Glutamatergic neuron (in vitro differentiated cells): ENCODE measurements around the gene ADAM33. TPM values are rescaled to one million over a fixed set of nuclear protein-coding genes. Genes with fewer than 3 reads are reported as not detected.

ENCODE experiments used
- DNase-seq: peaks from one replicate; pipeline ENCODE4 v3.0.0; 2022
- H3K27ac Mint-ChIP-seq: one replicate; pipeline ENCODE4 v1.8.0; 2020; ENCODE audit warnings: mild to moderate bottlenecking, mixed read lengths, inconsistent platforms; ENCODE audit not compliant: unreplicated experiment
- H3K27me3 Mint-ChIP-seq: one replicate; pipeline ENCODE4 v1.8.0; 2020; ENCODE audit warnings: mild to moderate bottlenecking, moderate library complexity, mixed read lengths, inconsistent platforms; ENCODE audit not compliant: unreplicated experiment
- H3K36me3 Mint-ChIP-seq: one replicate; pipeline ENCODE4 v1.8.0; 2020; ENCODE audit warnings: mild to moderate bottlenecking, mixed read lengths, inconsistent platforms; ENCODE audit not compliant: unreplicated experiment
- H3K4me1 Mint-ChIP-seq: one replicate; pipeline ENCODE4 v1.8.0; 2020; ENCODE audit warnings: mild to moderate bottlenecking, low read depth, mixed read lengths, inconsistent platforms; ENCODE audit not compliant: unreplicated experiment
- H3K4me3 Mint-ChIP-seq: one replicate; pipeline ENCODE4 v1.8.0; 2020; ENCODE audit warnings: mild to moderate bottlenecking, mixed read lengths, inconsistent platforms; ENCODE audit not compliant: unreplicated experiment
- H3K9me3 Mint-ChIP-seq: one replicate; pipeline ENCODE4 v1.8.0; 2020; ENCODE audit warnings: mild to moderate bottlenecking, moderate library complexity, mixed read lengths, inconsistent platforms; ENCODE audit not compliant: unreplicated experiment
- total RNA-seq: library from RNA; stranded (reverse); fragmentation: NEBNext Ultra II Directional; extraction: Animal tissue kit (Norgen Biotek cat#: 25700); gene quantifications from one replicate; pipeline ENCODE4 v1.2.1, GENCODE V29; 2021; ENCODE audit not compliant: unreplicated experiment
- TF ChIP-seq, protein P1 (sequence below): fragments of 200-600 bp; sonication (generic); IDR thresholded peaks from one replicate; pipeline ENCODE4 v1.5.0; 2021; ENCODE audit not compliant: partially characterized antibody, unreplicated experiment

The ADAM33 gene
- total RNA-seq, 1 donor from 2014 or later: 0.27 TPM

DNA sequence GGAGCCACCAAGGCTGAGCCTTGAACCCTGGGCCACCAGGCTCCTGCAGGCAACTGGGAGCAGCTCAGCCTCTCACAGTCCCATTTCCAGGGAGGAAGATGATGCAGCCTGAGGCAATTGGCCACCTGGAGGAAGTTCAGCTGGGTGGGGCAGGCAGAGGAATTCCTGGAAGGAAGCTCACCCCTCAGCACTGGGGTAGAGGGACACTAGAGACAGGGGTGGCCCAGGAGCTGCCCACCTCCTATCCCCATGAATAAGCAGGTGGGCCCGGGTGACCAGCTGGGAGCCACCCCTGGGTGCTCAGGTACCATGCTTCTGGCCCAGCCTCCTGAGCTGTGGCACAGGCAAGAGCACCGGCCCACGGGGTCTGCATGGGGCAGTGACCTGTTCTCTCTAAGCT is 47.1 kb upstream of the ADAM33 start:
- Mint-ChIP-seq H3K4me3 (no peak overlapping the region), H3K4me1 (peaks cover 7% of the 10 kb centered on the region), H3K9me3 (peaks cover 5% of the 10 kb centered on the region), H3K36me3 (no peaks in the 10 kb centered on the region), H3K27ac (no peak overlapping the region), H3K27me3 (peaks cover 14% of the 10 kb centered on the region)
- TF ChIP-seq, protein P1, sequence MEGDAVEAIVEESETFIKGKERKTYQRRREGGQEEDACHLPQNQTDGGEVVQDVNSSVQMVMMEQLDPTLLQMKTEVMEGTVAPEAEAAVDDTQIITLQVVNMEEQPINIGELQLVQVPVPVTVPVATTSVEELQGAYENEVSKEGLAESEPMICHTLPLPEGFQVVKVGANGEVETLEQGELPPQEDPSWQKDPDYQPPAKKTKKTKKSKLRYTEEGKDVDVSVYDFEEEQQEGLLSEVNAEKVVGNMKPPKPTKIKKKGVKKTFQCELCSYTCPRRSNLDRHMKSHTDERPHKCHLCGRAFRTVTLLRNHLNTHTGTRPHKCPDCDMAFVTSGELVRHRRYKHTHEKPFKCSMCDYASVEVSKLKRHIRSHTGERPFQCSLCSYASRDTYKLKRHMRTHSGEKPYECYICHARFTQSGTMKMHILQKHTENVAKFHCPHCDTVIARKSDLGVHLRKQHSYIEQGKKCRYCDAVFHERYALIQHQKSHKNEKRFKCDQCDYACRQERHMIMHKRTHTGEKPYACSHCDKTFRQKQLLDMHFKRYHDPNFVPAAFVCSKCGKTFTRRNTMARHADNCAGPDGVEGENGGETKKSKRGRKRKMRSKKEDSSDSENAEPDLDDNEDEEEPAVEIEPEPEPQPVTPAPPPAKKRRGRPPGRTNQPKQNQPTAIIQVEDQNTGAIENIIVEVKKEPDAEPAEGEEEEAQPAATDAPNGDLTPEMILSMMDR: no peak
- DNase-seq: no peak

DNA sequence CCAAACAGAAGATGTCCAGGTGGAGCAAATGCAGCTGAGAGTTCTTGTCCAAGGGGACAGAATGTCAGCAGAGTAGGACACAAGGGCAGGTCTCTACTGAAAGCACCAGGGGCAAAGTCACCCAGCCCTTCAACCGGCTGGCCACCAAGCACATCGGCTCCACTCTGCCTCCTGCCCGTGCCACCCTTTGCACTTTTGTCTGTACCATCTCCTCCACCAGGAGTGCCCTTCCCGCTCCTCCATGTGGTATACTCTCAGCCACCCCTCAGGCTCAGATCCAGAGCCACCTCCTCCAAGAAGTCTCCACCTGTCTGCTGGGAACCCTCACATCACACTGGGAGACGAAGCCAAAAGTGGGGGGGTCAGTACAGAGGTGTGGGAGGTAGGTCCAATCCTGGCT is 46.5 kb upstream of the ADAM33 start:
- TF ChIP-seq, protein P1: no peak
- Mint-ChIP-seq H3K36me3 (no peaks in the 10 kb centered on the region), H3K9me3 (peaks cover 5% of the 10 kb centered on the region)

DNA sequence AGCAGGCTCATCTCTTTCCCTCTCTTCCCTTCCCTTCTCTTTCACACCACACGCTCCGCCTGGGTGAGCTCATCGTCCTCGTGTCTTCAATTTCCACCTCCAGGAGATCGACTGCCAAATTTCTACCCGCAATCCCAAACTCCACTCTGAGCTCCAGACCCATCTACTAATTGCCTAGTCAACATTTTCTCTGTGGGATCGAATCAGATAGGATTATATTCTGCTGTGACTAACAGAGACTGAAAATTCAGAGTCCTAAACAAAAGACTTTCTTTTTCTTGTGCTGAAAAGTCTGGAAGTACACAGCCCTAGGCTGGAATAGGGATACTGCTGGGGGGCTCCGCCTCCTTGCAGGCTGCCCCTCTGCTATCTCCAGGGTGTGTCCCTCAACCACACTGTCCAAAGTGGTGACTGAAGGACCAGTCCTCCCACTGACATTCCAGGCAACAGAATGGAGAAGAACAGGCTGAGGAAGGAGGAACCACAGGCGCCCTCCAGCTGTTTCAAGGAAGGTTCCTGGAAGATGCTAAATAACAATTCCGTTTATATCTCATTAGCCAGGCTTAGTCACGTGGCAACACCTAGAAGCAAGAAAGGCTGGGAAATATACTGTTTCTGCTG is 45.7 kb upstream of the ADAM33 start:
- Mint-ChIP-seq H3K27ac (no peak overlapping the region), H3K9me3 (peaks cover 5% of the 10 kb centered on the region), H3K36me3 (no peaks in the 10 kb centered on the region), H3K4me1 (peaks cover 6% of the 10 kb centered on the region), H3K4me3 (no peak overlapping the region), H3K27me3 (peaks cover 9% of the 10 kb centered on the region)
- DNase-seq: no peak
- TF ChIP-seq, protein P1: no peak

More for the DNA sequence above, 46.5 kb upstream of the ADAM33 start:
- DNase-seq: no peak
- peaks cover 7% of the 10 kb centered on the region for H3K4me1 Mint-ChIP-seq
- no peak overlapping the region for H3K27ac Mint-ChIP-seq
- peaks cover 13% of the 10 kb centered on the region for H3K27me3 Mint-ChIP-seq
- no peak overlapping the region for H3K4me3 Mint-ChIP-seq

DNA sequence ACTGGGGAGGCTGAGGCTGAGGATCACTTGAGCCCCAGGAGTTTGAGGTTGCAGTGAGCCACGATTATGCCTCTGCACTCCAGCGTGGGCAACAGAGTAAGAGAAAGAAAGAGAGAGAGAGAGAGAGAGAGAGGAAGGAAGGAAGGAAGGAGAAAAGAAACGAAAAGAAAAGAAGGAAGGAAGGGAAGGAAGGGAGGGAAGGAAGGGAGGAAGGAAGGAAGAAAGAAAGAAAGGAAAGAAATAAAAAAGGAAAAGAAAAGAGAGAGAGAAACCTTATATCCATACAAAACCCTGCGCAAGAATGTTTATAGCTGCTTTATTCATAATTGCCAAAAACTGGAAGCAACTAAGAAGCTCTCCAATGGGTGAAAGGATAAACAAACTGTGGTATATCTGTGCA is 42.5 kb upstream of the ADAM33 start:
- Mint-ChIP-seq H3K4me3 (no peak overlapping the region), H3K27me3 (peaks cover 6% of the 10 kb centered on the region), H3K27ac (no peak overlapping the region), H3K4me1 (peaks cover 1% of the 10 kb centered on the region), H3K9me3 (peaks cover 2% of the 10 kb centered on the region), H3K36me3 (no peaks in the 10 kb centered on the region)
- TF ChIP-seq, protein P1: no peak
- no peak for DNase-seq

DNA sequence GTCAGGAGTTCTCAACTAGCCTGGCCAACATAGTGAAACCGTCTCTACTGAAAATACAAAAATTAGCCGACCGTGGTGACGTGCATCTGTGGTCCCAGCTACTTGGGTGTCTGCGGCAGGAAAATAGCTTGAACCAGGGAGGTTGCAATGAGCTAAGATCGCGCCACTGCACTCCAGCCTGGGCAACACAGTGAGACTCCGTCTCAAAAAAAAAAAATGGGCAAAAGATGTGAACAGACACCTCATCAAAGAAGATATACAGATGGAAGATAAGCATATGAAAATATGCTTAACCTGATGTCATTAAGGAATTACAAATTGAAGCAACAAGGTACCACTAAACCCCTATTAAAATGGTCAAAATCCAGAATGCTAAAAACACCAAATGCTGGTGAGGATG is 41.5 kb upstream of the ADAM33 start:
- H3K4me1 Mint-ChIP-seq: peaks cover 1% of the 10 kb centered on the region
- H3K4me3 Mint-ChIP-seq: no peak overlapping the region
- no peaks in the 10 kb centered on the region for H3K36me3 Mint-ChIP-seq
- peaks cover 6% of the 10 kb centered on the region for H3K27me3 Mint-ChIP-seq
- peaks cover 2% of the 10 kb centered on the region for H3K9me3 Mint-ChIP-seq
- DNase-seq: no peak
- no peak overlapping the region for H3K27ac Mint-ChIP-seq
- TF ChIP-seq, protein P1: no peak
